ENCODE measurements around the gene CD2AP.
"Not testable (repeated sequence)": the region's sequence is repeated elsewhere in the genome, so short reads cannot be mapped to it uniquely, and the experiment has no call there.

CD2AP gene

GRCh38 chr6:47456536-47456975, 21.0 kb upstream of the CD2AP start:
- no peak overlapping the region for H3K4me3 ChIP-seq (ENCODE audit: low read depth, low read length)

- H3K4me3 ChIP-seq (ENCODE audit: low read depth, low read length), result no peak overlapping the region
Observed at GRCh38 chr6:47457370-47457769, 20.2 kb upstream of the CD2AP start.

GRCh38 chr6:47464052-47464451, 13.5 kb upstream of the CD2AP start:
- H3K4me3 ChIP-seq (ENCODE audit: low read depth, low read length), result no peak overlapping the region

GRCh38 chr6:47465117-47465516, 12.5 kb upstream of the CD2AP start:
- H3K4me3 ChIP-seq (ENCODE audit: low read depth, low read length), result no peak overlapping the region

GRCh38 chr6:47471911-47472310, 5.7 kb upstream of the CD2AP start:
- no peak overlapping the region for H3K4me3 ChIP-seq (ENCODE audit: low read depth, low read length)

GRCh38 chr6:47473791-47474346, 3.7 kb upstream of the CD2AP start:
- no peak overlapping the region for H3K4me3 ChIP-seq (ENCODE audit: low read depth, low read length)

GRCh38 chr6:47475319-47475816, 2.2 kb upstream of the CD2AP start:
- no peak overlapping the region for H3K4me3 ChIP-seq (ENCODE audit: low read depth, low read length)

- H3K4me3 ChIP-seq (ENCODE audit: low read depth, low read length), result peak overlapping the region; percentile 89
Observed at GRCh38 chr6:47476781-47477496, 650 bp upstream of the CD2AP start.

- peak overlapping the region; percentile 89 for H3K4me3 ChIP-seq (ENCODE audit: low read depth, low read length)
Observed at GRCh38 chr6:47478233-47479139, 897 bp downstream of the CD2AP start.

- peak overlapping the region; percentile 89 for H3K4me3 ChIP-seq (ENCODE audit: low read depth, low read length)
Observed at GRCh38 chr6:47479140-47479508, 1.5 kb downstream of the CD2AP start.

GRCh38 chr6:47479874-47480273, 2.3 kb downstream of the CD2AP start:
- peak overlapping the region; percentile 89 for H3K4me3 ChIP-seq (ENCODE audit: low read depth, low read length)

GRCh38 chr6:47481213-47481612, 3.6 kb downstream of the CD2AP start:
- H3K4me3 ChIP-seq (ENCODE audit: low read depth, low read length), result not testable (repeated sequence)

GRCh38 chr6:47481806-47482205, 4.2 kb downstream of the CD2AP start:
- H3K4me3 ChIP-seq (ENCODE audit: low read depth, low read length), result no peak overlapping the region

GRCh38 chr6:47483516-47483852, 5.9 kb downstream of the CD2AP start:
- H3K4me3 ChIP-seq (ENCODE audit: low read depth, low read length), result no peak overlapping the region

- H3K4me3 ChIP-seq (ENCODE audit: low read depth, low read length), result no peak overlapping the region
Observed at GRCh38 chr6:47483853-47484546, 6.4 kb downstream of the CD2AP start.

- no peak overlapping the region for H3K4me3 ChIP-seq (ENCODE audit: low read depth, low read length)
Observed at GRCh38 chr6:47484616-47485015, 7.0 kb downstream of the CD2AP start.

GRCh38 chr6:47485083-47485482, 7.5 kb downstream of the CD2AP start:
- H3K4me3 ChIP-seq (ENCODE audit: low read depth, low read length), result no peak overlapping the region

GRCh38 chr6:47485491-47486135, 8.0 kb downstream of the CD2AP start:
- H3K4me3 ChIP-seq (ENCODE audit: low read depth, low read length), result no peak overlapping the region

GRCh38 chr6:47489995-47490394, 12.4 kb downstream of the CD2AP start:
- no peak overlapping the region for H3K4me3 ChIP-seq (ENCODE audit: low read depth, low read length)

- H3K4me3 ChIP-seq (ENCODE audit: low read depth, low read length), result no peak overlapping the region
Observed at GRCh38 chr6:47490676-47491075, 13.1 kb downstream of the CD2AP start.

- no peak overlapping the region for H3K4me3 ChIP-seq (ENCODE audit: low read depth, low read length)
Observed at GRCh38 chr6:47492355-47492754, 14.8 kb downstream of the CD2AP start.
